Fibroblast of skin of left quadriceps (primary cell): ENCODE data around the gene MLLT10.
"Not testable (repeated sequence)": the region's sequence is repeated elsewhere in the genome, so short reads cannot be mapped to it uniquely, and the experiment has no call there.

Source experiments
- DNase-seq, 2 experiments: peaks; one replicate each; pipeline ENCODE4 v3.0.0-alpha.2; 2013; ENCODE audit warnings: low read depth in 2 of 2

MLLT10 gene

GRCh38 chr10:21699575-21699974 lies 165.5 kb downstream of the MLLT10 start:
- DNase-seq: no peak

DNA sequence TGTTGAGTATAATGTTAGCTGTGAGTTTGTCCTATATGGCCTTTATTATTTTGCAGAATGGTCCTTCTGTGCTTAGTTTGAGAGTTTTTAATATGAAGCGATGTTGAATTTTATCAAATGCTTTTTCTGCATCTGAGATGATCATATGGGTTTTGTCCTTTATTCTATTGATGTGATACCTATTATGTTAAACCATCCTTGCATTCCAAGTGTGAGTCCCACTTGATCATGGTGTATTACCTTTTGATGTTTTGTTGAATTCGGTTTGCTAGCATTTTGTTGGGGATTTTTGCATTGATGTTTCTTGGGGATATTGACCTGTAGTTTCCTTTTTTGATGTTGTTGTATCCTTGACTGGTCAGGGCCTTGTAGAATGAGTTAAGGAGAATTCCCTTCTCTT lies 166.4 kb downstream of the MLLT10 start:
- no peak for DNase-seq

- no peak for DNase-seq
Observed at GRCh38 chr10:21702633-21703111, 168.6 kb downstream of the MLLT10 start.

DNA sequence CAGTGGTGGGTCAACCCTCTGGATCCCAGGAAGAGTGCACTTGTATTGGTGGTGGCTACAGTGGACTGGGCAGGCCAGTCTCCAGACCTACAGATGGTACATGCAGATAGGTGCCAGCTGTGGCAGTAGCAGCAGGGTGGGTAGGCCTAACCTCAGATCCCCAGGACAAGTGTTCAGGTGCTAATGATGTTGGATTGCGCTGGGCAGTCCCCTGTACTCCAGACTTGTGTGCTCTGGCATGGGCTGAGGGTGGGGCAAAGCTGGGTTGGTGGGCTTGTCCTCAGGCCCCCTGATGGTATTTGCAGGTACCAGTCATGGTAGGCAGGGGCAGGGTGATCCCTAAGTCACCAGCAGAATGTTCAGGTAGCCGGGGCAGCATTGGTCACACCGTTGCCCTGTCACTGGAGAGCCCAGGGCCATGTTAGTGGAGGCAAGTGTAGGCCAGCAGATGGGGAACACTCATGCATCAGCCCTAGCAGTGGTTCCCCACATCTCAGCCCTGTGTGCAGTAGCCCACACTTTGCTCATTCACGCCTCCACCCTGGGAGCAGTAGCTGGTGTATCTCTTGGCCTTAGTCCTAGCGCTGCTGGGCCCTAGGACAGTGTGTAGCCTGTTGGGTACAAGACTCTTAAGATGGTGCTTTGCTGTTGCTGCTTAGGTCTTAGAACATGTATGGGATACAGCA lies 171.3 kb downstream of the MLLT10 start:
- DNase-seq: no peak

DNA sequence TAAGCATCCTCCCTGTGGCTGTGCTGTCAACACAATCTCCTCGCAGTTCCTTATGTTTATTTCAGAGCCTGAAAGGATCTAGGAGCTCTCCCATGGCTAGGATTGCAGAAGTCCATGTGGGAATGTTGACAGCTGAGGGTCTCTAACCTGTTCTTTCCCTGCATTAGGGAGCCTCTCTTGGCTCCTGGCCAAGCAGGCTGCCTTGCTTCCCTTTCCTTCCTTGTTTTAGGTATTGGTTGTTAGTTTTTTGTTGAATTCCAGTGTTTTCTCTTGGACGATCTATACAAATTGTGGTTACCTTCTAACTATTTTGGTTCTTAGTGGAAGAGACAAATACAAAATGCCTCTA lies 171.8 kb downstream of the MLLT10 start:
- no peak for DNase-seq

DNA sequence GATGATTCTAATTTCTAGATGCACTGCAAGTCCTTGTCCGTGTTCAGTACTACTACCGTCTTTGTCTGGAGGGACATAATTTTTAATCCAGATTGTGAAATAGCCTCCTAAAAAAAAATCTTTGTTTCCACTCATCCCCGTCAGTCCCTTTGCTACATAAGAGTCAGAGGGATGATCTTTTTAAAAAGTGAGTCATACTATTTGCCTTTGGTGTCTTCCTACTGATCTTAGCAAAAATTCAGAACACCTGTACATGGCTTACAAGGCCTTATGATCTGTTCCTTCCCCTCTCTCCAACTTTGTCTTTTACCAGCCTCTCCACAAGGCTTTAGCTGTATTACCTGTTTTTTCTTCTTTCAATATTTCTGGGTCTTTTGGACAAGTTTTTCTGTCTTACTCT lies 173.5 kb downstream of the MLLT10 start:
- no peak for DNase-seq

DNA sequence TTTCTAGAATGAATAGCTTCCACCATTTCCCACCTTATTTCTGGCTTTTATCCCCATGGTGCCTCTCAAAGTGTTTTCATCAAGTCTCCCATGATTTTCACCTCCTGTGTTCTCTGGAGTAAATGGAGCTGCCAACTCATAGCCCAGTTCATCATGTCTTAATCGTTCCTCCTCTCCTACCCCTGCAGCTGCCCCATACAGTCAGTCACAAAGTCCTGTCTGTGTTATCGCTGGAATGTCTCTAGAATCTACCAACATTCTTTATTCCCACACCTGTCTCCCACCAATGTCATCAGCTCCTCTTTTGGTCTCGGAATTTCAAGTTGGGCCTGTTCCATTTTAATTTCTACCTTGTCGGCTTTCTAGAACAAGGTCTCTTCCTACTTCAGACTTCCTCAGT lies 178.9 kb downstream of the MLLT10 start:
- no peak for DNase-seq

DNA sequence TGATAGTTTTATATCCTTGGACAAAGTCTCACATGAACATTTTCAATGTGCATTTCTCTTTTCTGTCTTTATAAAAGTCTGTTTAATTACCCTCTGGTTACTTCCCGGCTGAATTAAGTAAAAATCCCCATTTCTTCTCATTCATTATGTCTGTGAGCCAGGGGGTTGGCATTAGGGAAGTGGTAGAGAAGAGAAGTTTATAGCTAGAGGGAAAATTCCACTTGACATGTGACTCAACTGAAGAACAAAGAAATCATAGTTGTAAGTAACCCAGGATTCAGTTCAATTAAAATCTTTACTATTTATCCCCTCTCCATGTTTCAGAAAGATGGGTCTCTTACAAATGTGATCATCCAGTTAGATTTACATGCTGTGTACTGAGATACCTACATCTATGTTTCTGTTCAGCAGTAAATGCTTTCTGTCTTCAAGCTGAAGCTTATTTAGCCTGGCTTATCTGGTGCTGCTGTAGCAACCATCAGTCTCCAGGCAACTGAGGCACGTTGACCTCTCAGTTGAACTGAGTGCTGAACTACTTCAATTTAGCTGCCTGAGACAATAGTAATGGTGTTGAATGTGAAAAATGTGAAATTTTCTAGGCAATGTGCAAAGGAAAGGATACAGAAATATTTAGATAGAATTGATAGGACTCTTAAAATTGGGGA lies 181.6 kb downstream of the MLLT10 start:
- DNase-seq: no peak

- not testable (repeated sequence) for DNase-seq
Observed at GRCh38 chr10:21717437-21718054, 183.5 kb downstream of the MLLT10 start.

DNA sequence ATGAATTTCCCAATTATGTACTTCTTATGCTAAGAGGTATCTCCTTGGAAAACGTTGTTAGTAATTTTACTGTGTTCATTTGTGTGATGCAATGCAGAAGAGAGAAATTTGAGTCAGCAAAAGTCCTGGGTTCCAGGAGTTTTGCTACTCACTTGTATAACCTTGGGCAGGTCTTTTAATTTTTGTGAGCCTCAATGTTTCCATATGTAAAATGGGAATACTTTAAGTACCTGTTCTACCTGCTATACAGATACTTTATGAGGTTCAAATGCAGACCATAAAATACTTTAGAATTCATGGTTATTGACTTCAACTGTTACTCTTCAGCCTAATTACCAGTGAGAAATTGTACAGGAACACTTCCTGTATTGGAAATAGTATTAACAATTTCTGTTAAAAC lies 185.5 kb downstream of the MLLT10 start:
- DNase-seq: no peak

DNA sequence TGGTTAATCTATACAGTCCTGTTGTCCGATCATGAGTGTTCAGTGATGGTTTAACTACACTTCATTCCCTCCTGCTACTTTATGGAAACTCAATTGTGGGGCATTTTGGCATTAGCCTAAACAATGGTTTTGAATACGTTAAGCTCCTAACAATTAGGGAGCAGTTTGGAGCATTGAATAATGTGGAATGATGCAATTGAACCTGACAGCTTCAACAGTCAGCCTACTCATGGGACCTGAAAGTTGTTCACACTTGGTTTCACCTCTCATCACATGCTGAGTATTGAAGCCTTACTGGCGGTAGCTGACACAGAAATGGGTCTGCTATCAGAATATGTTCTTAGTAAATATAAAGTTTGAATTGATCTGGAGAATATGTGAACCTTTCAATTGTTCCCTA lies 186.1 kb downstream of the MLLT10 start:
- DNase-seq: no peak

GRCh38 chr10:21721000-21721665 lies 187.1 kb downstream of the MLLT10 start:
- no peak for DNase-seq

DNA sequence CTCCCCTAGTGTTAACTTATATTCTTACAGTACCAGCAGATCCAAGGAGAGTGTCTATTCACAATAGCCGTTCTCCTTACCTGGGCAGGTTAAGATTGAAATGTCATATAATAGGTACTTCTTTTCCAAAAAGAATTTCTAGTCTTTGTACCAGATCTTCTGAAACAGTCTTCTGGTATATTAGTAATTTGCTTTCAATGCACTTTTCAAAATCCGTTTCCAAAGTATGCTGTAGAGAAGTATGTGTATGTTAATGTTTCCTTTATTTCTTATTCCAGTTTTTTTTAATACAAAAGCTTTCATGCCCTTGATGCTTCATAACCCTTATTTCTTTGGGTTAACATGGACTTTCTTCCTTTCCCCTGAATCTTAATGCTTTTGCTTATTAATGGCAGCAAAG lies 188.2 kb downstream of the MLLT10 start:
- DNase-seq: no peak

GRCh38 chr10:21724020-21724589 lies 190.1 kb downstream of the MLLT10 start:
- DNase-seq: no peak

- peak; percentile 100 for DNase-seq
Observed at GRCh38 chr10:21724687-21725367, 190.8 kb downstream of the MLLT10 start.

DNA sequence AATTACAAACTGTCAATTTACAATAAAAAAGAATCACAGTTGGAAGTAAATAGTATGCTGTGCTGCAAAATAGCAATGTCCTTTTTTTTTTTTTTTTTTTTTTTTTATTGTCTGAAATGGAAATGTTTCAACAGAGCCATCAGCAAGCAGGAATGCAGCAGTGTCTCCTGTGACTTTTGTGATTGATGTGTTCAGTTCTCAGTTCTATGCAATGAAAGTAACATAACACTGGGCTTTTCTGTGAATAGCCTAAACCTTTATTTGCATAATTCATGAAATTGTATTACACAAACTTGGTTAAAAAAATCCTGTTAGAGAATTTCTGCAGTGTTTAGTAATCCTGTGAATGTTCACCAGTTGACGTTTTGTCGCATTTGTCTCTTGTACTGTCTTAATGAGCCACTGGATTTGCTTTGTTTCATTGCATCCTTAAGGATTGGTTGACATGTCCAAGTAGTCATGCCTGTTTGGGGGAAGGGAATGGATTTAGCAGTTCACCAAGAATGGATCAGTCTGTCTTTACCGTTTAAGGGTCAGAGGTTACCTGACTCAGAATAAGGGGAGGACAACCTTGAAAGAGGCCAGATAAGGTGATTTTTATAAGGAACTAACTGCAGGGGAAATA lies 192.7 kb downstream of the MLLT10 start:
- DNase-seq: peak in 1 of 2 experiments; percentile 17

GRCh38 chr10:21727452-21728168 lies 193.6 kb downstream of the MLLT10 start:
- DNase-seq: peak in 1 of 2 experiments; percentile 20

DNA sequence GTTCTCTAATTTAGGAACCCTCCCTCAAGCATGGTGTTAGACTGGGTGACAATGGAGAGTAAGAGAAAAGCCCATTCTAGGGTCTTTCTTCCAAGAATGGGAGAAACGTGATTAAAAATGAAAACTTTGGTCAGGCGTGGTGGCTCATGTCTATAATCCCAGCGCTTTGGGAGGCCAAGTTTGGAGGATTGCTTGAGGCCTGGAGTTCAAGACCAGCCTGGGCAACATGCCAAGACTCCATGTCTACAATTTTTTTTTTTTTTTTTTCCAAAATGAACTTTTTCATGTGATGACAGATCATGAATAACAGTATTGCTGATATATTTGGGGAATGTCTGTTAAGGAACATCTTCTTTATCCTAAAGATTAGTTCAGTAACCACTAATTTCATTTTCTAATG lies 194.6 kb downstream of the MLLT10 start:
- no peak for DNase-seq

GRCh38 chr10:21732067-21732772 lies 198.2 kb downstream of the MLLT10 start:
- DNase-seq: peak; percentile 32 to 42

DNA sequence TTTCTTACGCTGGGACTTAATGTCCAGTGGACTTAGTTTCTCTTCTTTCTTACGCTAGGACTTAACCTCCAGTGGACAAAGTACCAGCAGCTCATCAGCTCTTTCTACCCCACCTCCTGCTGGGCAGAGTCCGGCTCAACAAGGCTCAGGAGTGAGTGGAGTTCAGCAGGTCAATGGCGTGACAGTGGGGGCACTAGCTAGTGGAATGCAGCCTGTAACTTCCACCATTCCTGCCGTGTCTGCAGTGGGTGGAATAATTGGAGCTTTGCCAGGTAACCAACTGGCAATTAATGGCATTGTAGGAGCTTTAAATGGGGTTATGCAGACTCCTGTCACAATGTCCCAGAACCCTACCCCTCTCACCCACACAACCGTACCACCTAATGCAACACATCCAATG lies 199.7 kb downstream of the MLLT10 start:
- no peak for DNase-seq
